HG02885 (cell line): Measurements from ENCODE around the gene ZNF778.

Experiments
- ATAC-seq: cut with Tn5 transposase; IDR thresholded peaks from one replicate; pipeline ENCODE4 v1.9.1; 2021; ENCODE audit warnings: mild to moderate bottlenecking; ENCODE audit not compliant: unreplicated experiment, poor library complexity

ZNF778 gene

DNA sequence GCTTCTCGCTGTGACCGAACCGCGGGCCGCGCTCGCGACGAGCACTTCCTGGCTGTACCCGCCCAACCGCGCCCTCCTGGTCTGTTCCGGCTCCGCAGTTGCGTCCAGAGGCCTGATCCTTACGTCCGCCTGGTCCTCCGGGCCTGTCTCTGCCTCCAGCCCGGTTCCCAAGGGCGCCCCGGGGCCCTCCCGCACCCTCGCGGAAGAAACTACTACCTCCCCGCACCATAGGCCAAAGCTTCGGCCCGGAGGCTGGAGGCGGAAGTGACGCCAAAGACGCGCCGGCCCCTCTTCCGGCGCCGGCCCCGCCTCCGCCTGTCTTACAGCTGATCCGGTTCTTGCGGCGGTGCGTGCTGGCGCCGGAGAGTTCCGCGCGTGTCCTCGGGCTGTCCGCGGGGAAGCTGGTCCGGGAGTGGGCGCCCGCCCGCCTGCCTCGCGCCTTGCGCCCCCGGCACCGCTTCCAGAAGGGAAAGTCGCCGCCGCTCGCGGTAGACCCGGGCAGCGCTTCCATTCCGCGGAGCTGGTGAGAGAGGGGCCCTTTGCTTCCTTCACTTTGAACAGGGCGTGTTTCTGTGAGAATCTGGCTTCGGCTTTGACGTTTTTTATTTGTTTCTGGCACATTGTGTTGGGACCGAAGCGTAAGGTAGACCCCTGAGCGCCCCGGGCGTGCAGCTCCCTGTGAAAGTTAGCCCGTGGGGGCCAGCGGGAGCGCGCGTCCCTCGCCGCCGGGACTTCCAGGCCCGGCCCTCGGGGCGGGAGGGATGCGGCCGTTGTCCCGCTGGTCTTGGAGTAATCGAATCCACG is at the start of gene ZNF778:
Gene ZNF778, plus strand, starts transcription at position 316 of the 804 bp plus-strand sequence. CDS start 3,425 bp downstream, outside the sequence.
- ATAC-seq, result peak; percentile 87

DNA sequence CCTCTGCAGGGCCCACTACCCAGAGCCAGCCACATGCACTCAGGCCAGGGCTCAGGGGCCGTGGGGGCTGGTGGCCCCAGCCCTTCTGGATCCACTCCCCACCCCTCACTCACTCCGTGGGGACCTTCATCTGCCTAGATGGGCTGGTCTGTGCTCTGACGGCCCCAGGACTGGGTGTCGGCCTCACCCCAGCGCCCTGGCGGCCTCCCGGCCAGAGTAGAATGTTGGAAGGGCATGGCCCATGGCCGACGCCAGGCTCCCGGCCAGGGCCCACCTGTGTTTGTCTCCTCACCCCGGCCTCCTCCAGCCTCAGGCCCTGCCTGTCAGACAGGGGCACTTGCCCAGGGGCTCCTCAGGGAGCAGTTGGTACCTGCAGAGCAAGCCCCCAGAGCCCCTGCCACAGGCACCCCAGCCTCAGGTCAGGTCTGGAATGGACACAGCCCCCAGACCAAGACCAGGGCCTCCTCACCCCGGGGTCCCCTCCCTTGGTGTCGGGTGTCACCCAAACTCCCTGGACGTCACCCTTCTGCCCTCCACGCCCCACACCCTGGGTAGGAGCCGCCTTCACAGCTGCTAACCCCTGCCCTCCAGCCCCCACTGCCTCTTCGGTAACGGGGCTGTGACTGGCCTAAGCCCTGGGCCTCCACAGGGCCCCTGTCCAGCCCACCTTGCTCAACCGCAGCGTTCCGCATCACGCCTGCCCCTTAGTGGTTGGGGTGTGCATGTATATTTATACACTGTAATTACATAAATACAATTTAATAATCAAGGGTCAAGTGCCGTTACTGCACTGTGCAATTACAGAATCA is 48.9 kb upstream of the ZNF778 start:
- ATAC-seq, result no peak

DNA sequence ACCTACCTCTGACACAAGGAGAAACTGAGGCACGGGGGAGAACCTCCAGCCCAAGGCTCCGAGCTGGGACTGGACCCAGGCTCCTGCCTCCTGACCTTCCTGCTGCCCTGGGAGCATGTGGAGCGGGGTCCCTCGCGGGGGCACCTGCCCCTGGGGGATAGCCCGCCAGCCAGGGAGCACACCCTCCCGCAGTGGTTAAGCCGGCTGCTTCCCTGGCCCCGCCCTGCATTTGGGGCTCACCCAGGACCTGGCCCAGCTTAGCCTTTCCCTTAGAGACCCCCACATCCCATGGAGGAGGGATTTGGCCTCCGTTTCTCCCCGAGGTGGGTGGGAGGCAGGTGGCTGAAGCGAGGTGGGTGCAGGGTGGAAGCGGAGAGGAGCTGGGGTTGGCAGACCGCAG is 47.7 kb upstream of the ZNF778 start:
- ATAC-seq, result no peak

DNA sequence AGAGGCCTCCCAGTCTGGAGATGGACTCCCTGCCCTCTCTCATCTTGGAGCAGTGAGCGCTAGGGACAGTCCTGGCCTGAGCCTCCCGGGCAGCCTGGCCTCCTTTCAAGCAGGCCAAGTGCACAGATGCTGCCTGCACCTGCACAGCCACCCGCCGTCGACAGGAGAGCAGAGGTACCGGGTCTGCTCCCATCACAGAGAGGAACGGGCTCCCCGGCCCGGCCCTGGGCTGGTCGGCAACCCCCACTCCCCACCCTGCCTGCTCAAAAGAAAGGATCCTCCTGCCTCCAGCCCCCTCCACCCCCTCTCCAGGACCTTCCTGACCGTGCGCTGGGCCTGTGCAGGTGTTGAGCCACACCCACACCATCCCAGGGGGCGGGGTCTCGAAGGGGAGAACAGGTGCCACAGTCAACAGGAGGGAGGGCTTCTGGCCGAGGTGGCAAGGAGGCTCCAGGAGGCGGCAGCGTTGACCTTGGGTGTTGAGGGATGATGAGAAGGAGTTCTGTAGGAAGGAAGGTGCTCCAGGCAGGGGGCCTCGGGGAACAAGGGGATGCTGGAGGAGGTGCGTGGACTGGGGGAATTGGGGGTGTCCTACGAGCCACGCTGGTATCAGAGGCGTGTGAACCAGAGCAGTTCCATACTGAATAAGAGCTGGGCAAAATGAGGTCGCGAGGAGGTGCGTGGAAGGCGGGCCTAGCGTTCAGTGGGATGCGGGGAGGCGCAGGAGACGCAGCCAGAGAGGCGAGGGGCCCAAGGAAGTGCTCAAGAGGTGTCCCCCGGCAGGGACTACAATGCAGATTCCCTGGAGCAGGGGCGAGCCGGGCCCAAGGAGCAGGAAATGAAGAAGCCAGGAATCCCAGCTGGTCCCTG is 46.9 kb upstream of the ZNF778 start:
- no peak for ATAC-seq

DNA sequence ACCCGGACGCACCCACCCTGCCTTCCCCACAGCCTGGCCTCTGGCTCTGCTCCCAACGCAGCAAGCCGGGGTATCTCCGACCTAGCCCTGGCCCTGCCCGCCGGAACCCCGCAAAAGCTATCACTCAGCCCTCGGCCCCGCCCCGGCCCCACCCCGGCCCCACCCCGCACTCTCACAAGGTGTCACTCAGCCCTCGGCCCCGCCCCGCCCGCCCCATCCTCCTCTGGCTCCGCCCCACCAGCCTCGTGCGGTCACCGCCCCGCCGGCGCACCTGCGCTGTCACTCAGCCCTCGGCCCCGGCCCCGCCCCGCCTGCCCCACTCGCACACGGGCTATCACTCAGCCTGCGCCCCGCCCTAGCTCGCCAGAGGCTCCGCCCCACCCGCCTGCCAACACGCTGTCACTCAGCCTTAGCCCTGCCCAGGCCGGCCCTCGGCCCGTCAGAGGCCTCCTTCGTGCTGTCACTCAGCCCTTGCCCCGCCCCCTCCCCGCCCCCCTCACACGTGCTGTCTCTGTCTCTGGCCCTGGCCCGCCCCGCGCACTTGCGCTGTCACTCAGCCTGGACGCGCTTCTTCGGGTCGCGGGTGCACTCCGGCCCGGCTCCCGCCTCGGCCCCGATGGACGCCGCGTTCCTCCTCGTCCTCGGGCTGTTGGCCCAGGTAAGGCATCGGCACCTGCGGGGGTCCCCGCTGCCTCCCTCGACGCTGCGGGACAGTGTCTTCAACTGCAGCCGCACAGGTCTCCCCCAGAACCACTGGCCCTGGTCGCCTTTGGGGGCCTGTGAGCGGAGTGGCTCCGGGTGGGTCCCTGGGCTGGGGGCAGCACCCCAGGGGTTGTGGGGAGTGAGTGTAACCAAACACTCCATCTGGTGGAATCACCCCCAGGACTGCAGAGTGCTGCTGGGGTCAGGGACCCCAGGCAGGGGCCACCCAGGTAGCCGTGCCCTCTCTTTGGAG is 46.0 kb upstream of the ZNF778 start, which contains the start of gene CDH15:
Gene CDH15, plus strand, starts transcription at position 533 of the 955 bp plus-strand sequence. Its CDS starts 84 bp downstream, at position 617.
- ATAC-seq, result peak; percentile 85

DNA sequence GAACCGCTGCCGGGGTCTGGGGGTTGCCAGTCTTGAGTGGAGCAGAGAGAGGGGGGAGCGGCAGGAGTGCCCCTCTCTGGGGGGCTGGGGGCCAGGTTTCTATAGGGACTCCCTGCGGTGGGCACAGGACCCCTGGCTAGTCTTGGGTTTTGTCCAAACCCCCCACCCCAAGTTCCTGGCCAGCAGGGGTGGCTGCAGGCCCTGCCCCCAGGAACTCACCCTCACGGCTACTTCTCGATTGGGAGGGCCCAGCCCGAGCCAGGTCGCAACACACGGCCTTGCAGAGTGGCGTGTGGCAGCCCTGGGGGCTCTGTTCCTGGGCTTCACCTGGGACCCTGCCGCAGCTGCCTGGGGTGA is 45.4 kb upstream of the ZNF778 start:
- no peak for ATAC-seq

DNA sequence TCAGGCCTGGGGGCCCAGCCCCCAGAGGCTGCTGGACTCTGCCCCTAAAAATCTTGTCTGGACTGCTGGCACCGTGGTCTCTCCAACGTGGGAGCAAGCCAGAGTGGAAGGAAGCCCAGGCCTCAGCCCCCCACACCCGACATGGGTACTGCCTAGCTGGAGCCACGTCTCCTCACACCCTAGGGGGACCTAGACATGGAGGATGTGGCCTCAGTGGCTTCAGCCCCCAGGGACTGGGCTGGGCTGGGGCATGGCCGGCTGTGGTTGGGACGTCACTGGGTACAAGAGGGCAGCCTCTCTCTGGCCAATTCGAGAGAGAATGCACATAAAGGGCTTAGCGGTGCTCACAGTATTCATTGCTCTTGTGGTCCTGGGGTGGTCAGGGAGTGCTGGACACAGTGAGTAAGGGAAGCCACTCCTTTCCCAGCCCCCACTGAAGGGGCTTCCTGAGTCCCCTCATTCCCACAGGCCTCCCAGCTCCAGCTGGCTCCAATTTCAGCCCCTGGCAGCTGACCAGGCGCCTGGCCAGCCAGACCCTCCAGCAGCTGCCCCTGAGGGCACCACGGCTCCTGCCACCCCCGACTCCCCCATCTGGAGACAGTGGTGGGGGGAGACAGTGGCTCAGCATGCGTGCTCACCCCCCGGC is 44.9 kb upstream of the ZNF778 start:
- ATAC-seq, result no peak

DNA sequence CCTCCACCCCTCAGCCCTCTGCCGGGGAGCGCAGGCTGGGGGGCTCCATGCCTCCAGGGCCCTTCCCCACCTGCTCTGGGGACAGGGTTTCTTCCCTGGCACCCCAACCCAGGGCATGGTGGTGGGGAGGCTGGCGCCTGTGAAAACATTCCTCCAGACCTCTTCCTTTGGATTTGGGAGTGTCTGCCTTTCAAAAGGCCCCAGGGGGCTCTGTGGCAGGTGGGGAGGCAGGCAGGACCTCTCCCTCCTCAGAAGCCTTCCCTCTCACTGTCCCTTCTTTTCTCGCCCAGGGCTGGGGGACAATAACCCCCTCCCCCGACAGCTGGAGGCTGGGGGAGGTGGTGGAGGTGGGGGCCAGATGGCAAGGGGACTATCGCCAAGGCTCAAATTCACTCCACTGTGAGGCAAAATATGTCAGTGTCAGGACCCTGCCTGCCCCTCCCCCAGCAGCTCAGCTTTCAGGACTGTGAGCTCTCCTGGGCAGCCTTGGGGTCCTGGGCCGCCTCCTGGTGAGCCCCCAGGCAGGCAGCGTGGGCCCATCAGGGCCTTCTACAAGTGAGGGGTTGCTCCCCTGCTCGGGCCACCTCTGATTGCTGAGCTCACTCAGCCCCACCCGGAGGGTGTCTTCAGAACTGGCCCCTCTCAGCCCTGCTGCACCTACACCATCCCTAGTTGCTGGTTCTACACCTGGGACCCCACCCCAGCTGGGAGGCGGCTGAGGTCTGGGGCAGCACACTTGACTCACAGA is 44.2 kb upstream of the ZNF778 start:
- no peak for ATAC-seq

DNA sequence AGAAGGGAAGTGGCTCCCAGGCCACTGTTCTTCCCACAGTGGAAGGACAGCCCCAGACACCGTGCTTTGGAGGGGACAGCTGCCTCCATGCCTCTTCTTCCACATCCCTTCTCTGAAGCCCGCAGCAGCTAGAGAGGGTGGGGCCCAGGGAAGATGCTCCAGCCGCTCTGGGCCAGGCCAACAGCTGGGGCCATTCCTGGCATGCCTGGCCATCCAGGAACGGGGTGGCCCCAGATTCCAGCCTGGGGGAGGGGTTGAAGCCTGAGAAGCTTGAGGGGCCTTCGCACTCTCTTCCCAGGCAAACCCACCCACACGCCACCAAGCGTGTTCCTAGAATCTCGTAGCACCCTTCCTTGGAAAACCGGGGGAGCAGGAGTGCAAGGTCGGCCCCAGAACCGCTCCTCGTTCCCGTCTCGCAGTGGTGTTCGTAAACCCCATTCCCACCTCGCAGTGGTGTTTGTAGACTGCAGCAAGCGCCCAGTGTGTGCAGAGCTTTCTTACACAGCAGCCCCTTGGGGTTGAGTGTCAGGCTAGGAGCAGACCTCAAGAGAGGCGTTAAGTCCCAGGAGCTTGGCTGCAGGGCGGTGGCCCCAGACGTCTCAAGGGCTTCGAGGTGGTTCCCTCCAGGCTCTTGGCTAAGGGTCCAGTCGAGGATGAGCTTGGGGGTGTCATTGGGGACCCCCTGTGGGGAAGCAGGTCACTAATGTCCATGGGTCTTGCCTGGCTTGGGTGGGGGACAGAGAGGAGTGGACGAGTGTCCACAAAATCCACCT is 43.3 kb upstream of the ZNF778 start:
- no peak for ATAC-seq

DNA sequence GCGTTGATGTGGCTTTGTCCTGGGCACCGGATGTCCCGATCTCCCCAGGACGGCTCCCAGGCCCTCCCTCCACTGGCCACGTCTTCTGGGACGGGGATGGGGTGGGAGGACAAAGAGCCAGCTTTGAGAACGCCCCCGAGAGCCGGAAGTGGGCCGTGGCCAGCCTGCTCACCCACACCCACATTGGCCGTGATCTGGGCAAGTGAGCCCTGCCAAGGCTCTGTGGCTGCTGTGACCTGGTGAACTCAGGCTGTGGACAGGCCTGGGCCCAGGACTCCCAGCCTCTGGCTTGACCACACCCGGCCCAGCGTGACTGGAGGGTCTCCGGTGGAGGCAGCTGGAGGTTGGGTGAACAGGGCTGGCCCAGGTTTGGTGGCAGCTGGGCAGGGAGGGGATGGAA is 42.6 kb upstream of the ZNF778 start:
- no peak for ATAC-seq

DNA sequence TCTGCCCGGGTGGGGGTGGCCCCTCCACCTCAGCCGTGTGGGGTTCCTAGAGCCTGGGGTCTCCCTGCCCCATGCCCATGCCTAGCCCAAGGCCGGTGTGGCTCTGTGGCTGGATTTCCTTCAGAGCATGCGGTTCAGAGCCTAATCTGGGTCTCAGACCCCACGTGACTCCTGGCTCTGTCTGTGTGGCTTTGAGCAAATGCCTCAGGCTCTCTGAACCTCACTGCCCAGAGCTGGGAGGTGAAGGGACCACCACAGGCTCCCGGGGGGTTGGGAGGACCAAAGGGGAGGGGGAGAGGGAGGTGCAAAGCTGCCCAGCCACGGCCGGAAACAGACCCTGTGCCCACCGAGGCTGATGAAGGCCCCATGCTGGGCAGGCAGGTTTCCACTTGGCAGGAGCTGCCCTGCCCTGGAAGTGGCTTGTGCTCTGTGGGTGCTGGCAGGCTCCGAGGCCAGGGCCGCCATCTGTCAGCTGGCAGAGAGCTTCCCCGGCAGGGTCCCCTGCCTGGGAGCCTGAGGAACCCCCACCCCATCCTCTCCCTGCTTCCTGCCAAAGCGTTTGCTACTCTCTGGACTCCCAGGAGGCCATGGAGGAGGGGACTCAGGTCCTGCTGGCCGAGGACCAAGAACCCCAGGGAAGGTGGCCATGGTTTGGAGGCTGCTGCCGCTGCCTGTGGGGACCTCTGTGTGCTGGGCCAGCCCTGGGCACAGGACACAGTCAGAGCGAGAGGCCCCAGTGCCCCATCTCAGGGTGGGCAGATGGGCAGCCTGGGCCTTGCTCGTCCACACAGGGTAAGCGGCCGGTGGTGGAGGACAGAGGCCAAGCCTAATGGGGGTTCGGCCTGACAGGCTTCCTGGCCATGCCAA is 42.0 kb upstream of the ZNF778 start:
- no peak for ATAC-seq

DNA sequence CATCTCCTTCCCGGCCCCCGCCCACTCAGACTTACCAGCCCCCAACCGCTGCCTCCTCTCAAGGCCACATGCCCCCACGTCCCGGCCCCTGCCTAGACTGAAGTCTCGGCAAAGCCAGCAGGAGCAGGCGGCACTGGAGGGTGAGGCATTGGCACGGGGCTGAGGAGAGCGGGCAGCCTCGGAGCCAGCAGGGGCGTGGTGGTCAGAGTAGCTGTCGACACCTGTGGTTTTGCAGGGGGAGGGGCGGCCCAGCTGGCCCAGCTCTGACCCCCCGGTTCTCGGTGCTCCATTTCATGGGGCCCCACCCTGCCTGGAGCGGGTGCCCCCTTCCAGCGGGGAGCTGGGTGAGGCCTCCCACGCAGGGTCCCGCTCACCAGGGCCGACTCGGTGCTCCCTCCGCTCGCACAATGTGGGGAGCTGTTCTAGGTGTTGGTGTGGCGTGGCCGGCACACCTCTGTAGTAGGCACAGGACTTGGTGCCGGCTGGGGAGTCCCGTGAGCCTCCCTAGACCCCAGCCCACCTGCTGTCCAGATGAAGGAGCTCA is 41.3 kb upstream of the ZNF778 start:
- no peak for ATAC-seq

DNA sequence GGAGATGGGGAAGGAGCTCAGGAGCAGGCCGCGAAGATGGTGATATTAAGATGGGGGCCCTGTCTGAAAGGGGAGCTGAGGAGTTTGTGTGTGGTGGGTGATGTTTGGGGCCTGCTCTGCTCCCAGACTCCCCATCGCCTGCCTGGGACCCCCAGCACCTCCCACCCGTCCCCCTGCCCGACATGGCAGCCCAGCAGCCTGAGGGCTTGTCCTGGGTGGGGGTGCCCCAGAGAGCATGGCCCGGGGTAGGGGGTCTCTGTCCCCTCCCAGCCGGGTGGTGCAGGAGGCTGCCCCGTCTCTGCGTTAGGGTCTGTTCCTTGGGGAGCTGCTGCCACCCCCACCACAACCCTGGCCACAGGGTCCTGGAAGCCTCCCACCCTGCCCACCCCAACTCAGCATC is 40.8 kb upstream of the ZNF778 start:
- ATAC-seq, result no peak

DNA sequence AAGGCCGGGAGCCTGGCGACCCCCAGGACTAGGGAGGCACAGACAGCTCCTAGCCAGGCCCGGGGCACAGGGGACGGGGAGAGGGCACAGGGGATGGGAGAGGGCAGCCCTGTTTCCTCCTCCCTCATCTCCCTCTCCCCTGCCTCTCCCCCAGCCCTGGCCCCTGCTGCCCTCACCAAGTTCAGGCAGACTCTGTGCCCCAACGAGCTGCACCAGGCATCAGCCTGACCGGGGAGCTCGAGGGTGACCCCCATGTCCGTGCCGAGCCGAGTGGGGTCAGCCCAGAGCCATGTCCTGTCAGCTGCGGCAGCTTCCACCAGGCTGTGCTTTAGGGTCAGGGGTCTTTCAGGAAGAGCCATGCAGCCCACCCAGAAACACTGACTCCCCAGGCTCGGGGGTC is 40.0 kb upstream of the ZNF778 start:
- no peak for ATAC-seq

DNA sequence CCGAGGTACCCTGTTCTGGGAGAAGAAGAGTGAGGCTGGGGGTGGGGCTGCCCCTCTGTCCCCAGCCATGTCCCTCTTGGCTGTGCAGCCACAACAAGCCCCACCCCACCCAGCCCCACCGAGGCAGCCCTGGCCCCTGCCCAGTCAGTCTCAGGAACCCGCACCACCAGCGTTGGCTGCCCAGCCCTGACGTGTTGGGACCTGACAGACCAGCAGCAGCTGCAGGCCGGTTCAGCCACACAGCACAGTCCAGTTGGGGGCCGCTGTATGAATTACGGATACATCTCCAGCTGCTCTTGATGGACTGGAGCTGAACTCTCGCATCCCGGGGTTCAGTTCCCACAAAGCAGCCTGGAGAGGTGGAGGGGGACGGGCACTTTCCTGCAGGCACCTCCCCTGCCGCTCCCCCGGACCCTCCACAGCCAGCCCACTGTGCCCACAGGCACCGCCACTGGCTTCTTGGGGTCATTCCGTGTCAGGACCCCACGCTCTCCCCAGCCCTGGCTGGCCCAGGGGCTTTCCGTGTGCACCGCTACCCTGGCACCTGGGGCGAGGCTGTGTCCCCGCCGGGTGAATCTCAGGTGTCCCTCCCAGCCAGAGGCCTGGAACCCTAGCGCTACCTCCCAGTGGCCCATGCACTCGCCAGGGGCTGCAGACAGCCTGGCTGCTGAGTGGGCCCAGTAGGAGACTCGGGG is 38.9 kb upstream of the ZNF778 start:
- ATAC-seq, result no peak

DNA sequence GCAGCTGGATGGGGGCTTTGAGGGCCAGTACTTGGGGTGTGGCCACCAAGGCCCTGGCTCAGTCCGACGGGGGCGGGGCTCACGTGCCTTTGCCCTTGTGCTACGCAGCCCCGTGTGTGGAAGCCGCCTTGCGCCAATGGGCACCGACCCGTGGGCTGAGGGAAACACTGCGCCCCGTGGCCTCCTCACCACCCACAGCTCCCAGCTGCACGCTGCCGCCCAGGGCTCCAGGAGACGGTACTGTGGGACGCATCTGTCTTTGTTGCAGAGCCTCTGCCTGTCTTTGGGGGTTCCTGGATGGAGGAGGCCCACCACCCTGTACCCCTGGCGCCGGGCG is 38.4 kb upstream of the ZNF778 start:
- no peak for ATAC-seq
